K562 (cell line): Measurements from ENCODE around the gene SYDE1. TPM values are rescaled to one million over a fixed set of nuclear protein-coding genes. Genes with fewer than 3 reads are reported as not detected.

Experiments used
- ATAC-seq: fragments of 200-7000 bp; cut with Tn5 transposase; 3 replicates; pipeline ENCODE4 v1.9.1; 2020; ENCODE audit warnings: moderate library complexity
- BruUV-seq: library from RNA; stranded (reverse); fragments of 400-500 nt; replicated peaks from 2 replicates; lab custom pipeline; 2021; lab: Mats Ljungman, UMichigan
- CTCF ChIA-PET: fragments of 300-600 bp; formaldehyde crosslinking; extraction: SDS; loops from one replicate; lab custom pipeline; 2021; ENCODE audit warnings: low intra/inter-chr PET ratio; lab: Yijun Ruan, JAX
- POLR2A ChIA-PET: fragments of 300-600, 350-650 bp; sonication (Branson Sonifier 250); formaldehyde crosslinking; extraction: SDS; loops from one replicate; lab custom pipeline; 2021; ENCODE audit warnings: antibody characterized with exemption, inconsistent platforms; lab: Yijun Ruan, JAX
- DNase-seq, 4 experiments: peaks; one replicate each; pipeline versions ENCODE4 v3.0.0 to v3.0.0-alpha.2; 2011 to 2018; ENCODE audit warnings: low spot score in 3 of 4, mixed read lengths in 3 of 4; ENCODE audit errors: extremely low read depth in 1 of 4
- FAIRE-seq: peaks from 2 replicates; lab custom pipeline; 2011; peaks lifted over from hg19 to GRCh38; lab: Jason Lieb, UNC
- H2AFZ ChIP-seq: 2 replicates; pipeline ENCODE4 v1.6.0; 2011; ENCODE audit warnings: low read depth, low read length, control low read depth, inconsistent platforms
- H3K27ac ChIP-seq: fragments of 200-600 bp; 3 replicates; pipeline ENCODE4 v1.8.0; 2011; ENCODE audit warnings: low read depth, mild to moderate bottlenecking, control low read depth, inconsistent platforms, low read length, moderate library complexity, mixed read lengths; ENCODE audit errors: extremely low read depth
- H3K27me3 ChIP-seq, 2 experiments: fragments of 300-600 bp in 1 of 2; 2 replicates in 1 of 2; 3 replicates in 1 of 2; pipeline versions ENCODE4 v1.6.0 to v1.8.0; 2011; ENCODE audit warnings: inconsistent platforms in 2 of 2, low read length in 2 of 2, mild to moderate bottlenecking in 1 of 2, mixed read lengths in 1 of 2, moderate library complexity in 1 of 2; ENCODE audit not compliant: control insufficient read depth in 2 of 2, insufficient read depth in 2 of 2
- H3K36me3 ChIP-seq: fragments of 300-600 bp; 3 replicates; pipeline ENCODE4 v1.8.0; 2011; ENCODE audit warnings: mild to moderate bottlenecking, low read length, inconsistent platforms; ENCODE audit not compliant: control insufficient read depth, insufficient read depth
- H3K4me1 ChIP-seq, 2 experiments: fragments of 200-600 bp in 1 of 2; replicated peaks in 1 of 2; 2 replicates in 1 of 2; 3 replicates in 1 of 2; pipeline versions ENCODE4 v1.5.1 to v1.8.0; 2011; ENCODE audit warnings: inconsistent platforms in 2 of 2, low read length in 2 of 2, mild to moderate bottlenecking in 1 of 2, mixed read lengths in 1 of 2, moderate library complexity in 1 of 2; ENCODE audit not compliant: control insufficient read depth in 2 of 2, insufficient read depth in 2 of 2
- H3K4me2 ChIP-seq: 2 replicates; pipeline ENCODE4 v1.6.1; 2011; ENCODE audit warnings: low read length, control low read depth, inconsistent platforms, mixed read lengths; ENCODE audit not compliant: insufficient read depth
- H3K4me3 ChIP-seq: fragments of 200-600 bp; sonication (generic), shearing (Covaris generic); 2 replicates; pipeline ENCODE4 v1.5.1; 2016; ENCODE audit warnings: control low read depth, inconsistent platforms
- H3K79me2 ChIP-seq: fragments of 200-600 bp; 3 replicates; pipeline ENCODE4 v1.8.0; 2011; ENCODE audit warnings: low read length, inconsistent platforms; ENCODE audit not compliant: control insufficient read depth, insufficient read depth
- H3K9ac ChIP-seq, 2 experiments: 2 replicates each; pipeline versions ENCODE4 v1.6.0 to v1.6.1; 2011; ENCODE audit warnings: low read depth in 2 of 2, low read length in 2 of 2, control low read depth in 1 of 2, inconsistent platforms in 1 of 2, mild to moderate bottlenecking in 1 of 2, mixed read lengths in 1 of 2; ENCODE audit not compliant: insufficient read depth in 1 of 2
- H3K9me1 ChIP-seq: one replicate; pipeline ENCODE4 v1.6.0; 2011; ENCODE audit warnings: inconsistent platforms, mild to moderate bottlenecking, low read length, moderate library complexity; ENCODE audit not compliant: control insufficient read depth, insufficient read depth
- H3K9me3 ChIP-seq: replicated peaks from 2 replicates; pipeline ENCODE4 v1.5.1; 2011; ENCODE audit warnings: low read depth, low read length, inconsistent platforms; ENCODE audit not compliant: control insufficient read depth, insufficient read depth
- H4K20me1 ChIP-seq: replicated peaks from 2 replicates; pipeline ENCODE4 v1.6.1; 2011; ENCODE audit warnings: low read length, inconsistent platforms, mixed read lengths; ENCODE audit not compliant: control insufficient read depth, insufficient read depth
- COPS2 ChIP-seq: fragments of 450-650 bp; conservative IDR thresholded peaks from 2 replicates; pipeline ENCODE4 v1.6.1; 2016; ENCODE audit warnings: mild to moderate bottlenecking, moderate library complexity
- CREB1 ChIP-seq, 2 experiments: sonication (generic) in 1 of 2; formaldehyde crosslinking in 1 of 2; IDR thresholded peaks; 2 replicates each; pipeline versions ENCODE4 v1.6.1 to v1.8.0; 2012 to 2022; ENCODE audit warnings: inconsistent platforms in 1 of 2, mild to moderate bottlenecking in 1 of 2, missing genetic modification reagents in 1 of 2, moderate library complexity in 1 of 2
- E2F8 ChIP-seq: fragments of 450-650 bp; IDR thresholded peaks from 2 replicates; pipeline ENCODE4 v1.7.1; 2018; ENCODE audit warnings: mild to moderate bottlenecking, low read depth; ENCODE audit not compliant: partially characterized antibody
- EGR1 ChIP-seq: fragments of 450-650 bp; conservative IDR thresholded peaks from 2 replicates; pipeline ENCODE4 v1.6.1; 2017; ENCODE audit warnings: mild to moderate bottlenecking
- ERF ChIP-seq: fragments of 450-650 bp; formaldehyde crosslinking; IDR thresholded peaks from 2 replicates; pipeline ENCODE4 v1.4.0; 2020; ENCODE audit warnings: mild to moderate bottlenecking, mixed read lengths
- HLTF ChIP-seq: fragments of 450-650 bp; IDR thresholded peaks from 2 replicates; pipeline ENCODE4 v1.6.1; 2016
- HMGN3 ChIP-seq: IDR thresholded peaks from 2 replicates; pipeline ENCODE4 v1.6.1; 2011; ENCODE audit warnings: borderline replicate concordance, low read depth, mild to moderate bottlenecking, mixed read lengths, low read length; ENCODE audit not compliant: insufficient read length; ENCODE audit errors: extremely low read depth
- MTA1 ChIP-seq: fragments of 450-650 bp; IDR thresholded peaks from 2 replicates; pipeline ENCODE4 v1.6.1; 2017; ENCODE audit warnings: borderline replicate concordance
- NFIX ChIP-seq: fragments of 250-450 bp; sonication (Bioruptor Pico); IDR thresholded peaks from 2 replicates; pipeline ENCODE4 v1.4.0; 2020; ENCODE audit warnings: low read depth, mild to moderate bottlenecking, moderate library complexity
- POLR2G ChIP-seq: fragments of 200-400 bp; formaldehyde crosslinking; IDR thresholded peaks from 2 replicates; pipeline ENCODE4 v1.6.1; 2017; ENCODE audit warnings: low read depth, mild to moderate bottlenecking, antibody characterized with exemption, low read length, moderate library complexity
- RBBP5 ChIP-seq: fragments of 200-600 bp; sonication (generic); IDR thresholded peaks from 2 replicates; pipeline ENCODE4 v1.6.1; 2012; ENCODE audit warnings: borderline replicate concordance, mild to moderate bottlenecking, low read length, control low read depth, inconsistent platforms; ENCODE audit not compliant: insufficient read depth, poor library complexity, severe bottlenecking
- RBM39 ChIP-seq: fragments of 200-400 bp; formaldehyde crosslinking; optimal IDR thresholded peaks from 2 replicates; pipeline ENCODE3; 2018; ENCODE audit warnings: low read depth, low read length
- SIN3A ChIP-seq, 2 experiments: fragments of 150-350 bp in 1 of 2; IDR thresholded peaks; 2 replicates each; pipeline ENCODE4 v1.6.1; 2011 to 2016; ENCODE audit warnings: borderline replicate concordance in 2 of 2, low read depth in 2 of 2, low read length in 2 of 2, mild to moderate bottlenecking in 2 of 2, moderate library complexity in 2 of 2; ENCODE audit not compliant: control insufficient read depth in 1 of 2
- TAF1 ChIP-seq: IDR thresholded peaks from 2 replicates; pipeline ENCODE4 v1.6.1; 2011; ENCODE audit warnings: mild to moderate bottlenecking, low read length, moderate library complexity; ENCODE audit not compliant: insufficient read depth, control insufficient read depth, severe bottlenecking; ENCODE audit errors: extremely low read depth
- ZBTB7A ChIP-seq: IDR thresholded peaks from 2 replicates; pipeline ENCODE4 v1.6.1; 2011; ENCODE audit warnings: low read depth, mild to moderate bottlenecking, low read length, moderate library complexity, borderline replicate concordance; ENCODE audit not compliant: control insufficient read depth
- ZFX ChIP-seq: sonication (generic); formaldehyde crosslinking; IDR thresholded peaks from 2 replicates; pipeline ENCODE4 v1.8.0; 2022; ENCODE audit warnings: mild to moderate bottlenecking, missing genetic modification reagents, moderate library complexity
- WGBS: fragments of 100-300 bp; shearing (Covaris generic); methylation state at CpG from one replicate; pipeline ENCODE4 v1.1.6; 2016; ENCODE audit warnings: low coverage, mixed read lengths; ENCODE audit not compliant: insufficient coverage; ENCODE audit errors: missing lambda C conversion rate; 5-methylcytosine and 5-hydroxymethylcytosine counted together
- in situ Hi-C: fragments of 300-500 bp; cut with MboI; formaldehyde crosslinking; loops from 4 replicates; pipeline ENCODE4 v1.15.0; 2018; ENCODE audit warnings: inconsistent platforms, mixed read lengths
- intact Hi-C: fragments of 100-400 bp; cut with micrococcal nuclease; formaldehyde crosslinking; loops from 2 replicates; pipeline ENCODE4 v1.14.2; 2022
- polyA plus RNA-seq, 8 experiments: library from polyadenylated mRNA; depleted of rRNA in 4 of 8; stranded (reverse) in 5 of 8; unstranded in 3 of 8; fragments of >200 nt; fragmentation: Nextera tagmentation in 2 of 8; fragmentation: Illumina TruSeq in 1 of 8; extraction: Ambion mirVana in 2 of 8; extraction: Trizol in 1 of 8; gene quantifications; 2 replicates each; pipeline versions ENCODE4 v1.2.1 to v1.2.3, GENCODE V29; 2011 to 2014; ENCODE audit warnings: inconsistent platforms in 1 of 8, missing spikeins in 1 of 8
- total RNA-seq, 7 experiments: library from RNA; depleted of rRNA in 6 of 7; stranded (reverse); fragments of >200 nt in 6 of 7; fragmentation: Illumina TruSeq in 2 of 7; extraction: Trizol in 2 of 7; gene quantifications; 2 replicates each; pipeline versions ENCODE4 v1.2.1 to v1.2.3, GENCODE V29; 2011 to 2021; ENCODE audit warnings: low replicate concordance in 1 of 7

Gene SYDE1
- total and polyA plus RNA-seq, 9 of the 15 experiments (the other 6 are each of a cell fraction or from before 2014, with no cell fraction given), result 0.04 TPM; not detected in 8

- Histone ChIP-seq H3K9me3 (no peaks in the 10 kb centered on the region), H3K9me1 (peaks cover 6% of the 10 kb centered on the region), H3K27me3 (no peaks in the 10 kb centered on the region), H3K4me3 (peak overlapping the region; percentile 52), H3K79me2 (peaks cover 11% of the 10 kb centered on the region), H3K4me2 (peak overlapping the region; percentile 92), H2AFZ (peak overlapping the region; percentile 90), H3K4me1 (peaks cover 5 to 28% of the 10 kb centered on the region in 2 experiments; a peak in 4 of 5 replicates), H3K27ac (peak overlapping the region; percentile 75), H4K20me1 (no peaks in the 10 kb centered on the region), H3K36me3 (peaks cover 17% of the 10 kb centered on the region; the same call in 1 of the 3 replicates), H3K9ac (peak overlapping the region; percentile 70 to 93)
- TF ChIP-seq NFIX (CRISPR knock-in tag) (no peak), ZFX (CRISPR knock-in tag) (peak; percentile 11; the same call in 1 of the 2 replicates), MTA1 (no peak), EGR1 (peak; percentile 15; the same call in 1 of the 2 replicates), COPS2 (no peak), E2F8 (no peak), POLR2G (peak; percentile 68; the same call in 1 of the 2 replicates), HMGN3 (peak; percentile 12), ZBTB7A (0 out of 2 replicates have a peak, but pooled peaks have one; percentile 23), RBM39 (no peak), CREB1 (IDR thresholded peaks at IDR 0.05) (no peak), CREB1 (CRISPR knock-in tag; IDR thresholded peaks at IDR 0.05) (no peak), ERF (CRISPR knock-in tag) (no peak), HLTF (no peak), TAF1 (no peak), SIN3A (IDR thresholded peaks at IDR 0.05; ENCODE audit: borderline replicate concordance in 2 of 2, control insufficient read depth in 1 of 2, low read depth in 2 of 2, low read length in 2 of 2) (peak in 1 of 2 experiments; percentile 43; a peak in 1 of 4 replicates), RBBP5 (peak; percentile 42)
- DNase-seq, result peak in 1 of 4 experiments; percentile 34
- CTCF ChIA-PET, result no interaction called here
- no TSS peak for BruUV-seq
- 9% methylated on average over 32 of the region's 33 CpGs for WGBS
- intact Hi-C loops (no loop called here), in situ Hi-C loops (no loop called here)
- peak; percentile 22 for ATAC-seq
- FAIRE-seq, result no peak
- POLR2A ChIA-PET, result interaction anchor here (0.6 to 1.3 kb wide), 3 partner anchors 9 to 84 kb away, joined by 3 to 4 read pairs (median 3); no protein-coding TSS in a partner anchor
Measured at GRCh38 chr19:15124572-15125231, 17.5 kb downstream of the SYDE1 start.
